GF-D8 (cell line): ENCODE results near the gene OLAH.
A peak's percentile ranks its signal among the peaks of the same experiment; 100 is the strongest.

Experiments
- DNase-seq: peaks from one replicate; lab custom pipeline; 2025; lab: John Stamatoyannopoulos, UW

Gene OLAH

DNA sequence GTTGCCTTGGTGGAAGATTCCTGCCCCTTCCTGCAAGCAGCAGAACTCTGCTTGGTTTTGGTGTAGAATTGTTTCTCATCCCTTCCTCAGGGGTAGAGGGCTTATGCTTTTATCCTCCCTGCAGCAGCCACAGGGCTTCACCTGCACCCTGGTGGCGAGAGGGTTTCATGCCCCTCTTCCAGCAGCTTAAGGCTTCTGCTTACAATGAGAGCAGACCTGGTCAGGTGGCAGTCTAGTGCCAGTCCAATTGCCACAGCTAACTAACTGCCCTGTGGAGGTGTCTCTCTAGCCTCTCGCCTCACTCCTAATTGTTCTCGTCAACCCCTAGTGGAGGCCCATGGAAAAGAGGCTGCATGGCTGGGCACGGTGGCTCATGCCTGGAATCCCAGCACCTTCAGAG is 25.5 kb downstream of the OLAH start:
- no peak for DNase-seq

DNA sequence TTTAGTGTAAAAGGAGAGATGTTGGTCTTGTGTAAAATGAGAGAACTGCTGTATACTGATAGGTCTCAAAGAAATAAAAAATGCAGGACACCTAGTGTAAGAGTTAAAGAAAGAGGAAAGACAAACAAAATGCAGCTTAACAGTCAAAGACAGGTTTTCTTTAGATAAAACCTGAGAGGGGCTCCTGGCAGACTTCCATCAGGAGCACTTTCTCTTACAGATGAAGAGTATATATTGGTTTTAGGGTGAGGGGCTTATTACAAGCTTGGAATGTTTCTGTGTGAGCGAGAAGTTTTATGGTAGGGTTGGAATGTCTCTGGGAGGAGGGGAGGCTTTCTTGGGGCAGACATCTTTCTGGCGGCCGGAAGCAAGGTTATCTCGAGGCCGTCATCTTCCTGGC is 28.6 kb downstream of the OLAH start:
- no peak for DNase-seq

GRCh38 chr10:15075421-15075820 is 31.7 kb downstream of the OLAH start:
- no peak for DNase-seq

- no peak for DNase-seq
Measured at GRCh38 chr10:15083674-15084501, 40.1 kb downstream of the OLAH start.

DNA sequence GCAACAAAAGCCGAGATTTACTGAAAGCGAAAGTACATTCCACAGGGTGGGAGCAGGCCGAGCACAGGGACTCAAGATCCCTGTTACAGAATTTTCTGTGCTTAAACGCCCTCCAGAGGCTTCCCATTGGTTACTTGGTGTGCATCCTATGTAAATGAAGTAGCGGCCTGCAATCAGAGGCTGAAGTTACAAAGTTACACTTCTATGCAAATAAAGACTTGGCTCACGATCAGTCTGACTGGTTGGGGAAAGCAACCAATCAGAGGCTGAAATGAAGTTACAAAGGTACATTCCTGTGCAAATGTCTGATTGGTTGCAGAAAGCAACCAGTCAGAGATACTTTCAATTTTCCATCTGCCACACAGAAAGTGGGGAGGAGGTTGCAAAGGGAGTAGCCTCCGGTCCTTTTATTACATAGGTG is 40.8 kb downstream of the OLAH start:
- DNase-seq: no peak

GRCh38 chr10:15088428-15089261 is 44.9 kb downstream of the OLAH start, which contains the start of gene ACBD7:
ACBD7 (minus strand) TSS chr10:15088776; CDS start chr10:15088728, 48 bp downstream.
- DNase-seq: no peak

DNA sequence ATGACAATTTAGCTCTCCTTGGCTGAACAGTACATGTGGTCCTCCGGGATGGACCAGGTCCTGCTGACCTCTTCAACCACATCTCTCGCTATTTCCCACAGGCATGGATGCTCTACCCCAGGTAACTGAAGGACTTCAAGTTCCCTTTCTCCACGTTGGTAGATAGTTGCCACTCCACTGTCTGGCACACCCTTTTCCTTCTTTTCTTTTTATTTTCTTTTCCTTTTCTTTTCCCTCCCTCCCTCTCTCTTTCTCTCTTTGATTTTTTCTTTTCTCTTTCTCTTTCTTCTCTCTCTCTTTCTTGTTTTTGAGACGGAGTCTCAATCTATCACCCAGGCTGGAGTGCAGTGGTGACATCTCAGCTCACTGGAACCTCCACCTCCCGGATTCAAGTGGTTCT is 47.7 kb downstream of the OLAH start:
- DNase-seq: no peak

GRCh38 chr10:15092855-15093408 is 49.2 kb downstream of the OLAH start:
- no peak for DNase-seq

DNA sequence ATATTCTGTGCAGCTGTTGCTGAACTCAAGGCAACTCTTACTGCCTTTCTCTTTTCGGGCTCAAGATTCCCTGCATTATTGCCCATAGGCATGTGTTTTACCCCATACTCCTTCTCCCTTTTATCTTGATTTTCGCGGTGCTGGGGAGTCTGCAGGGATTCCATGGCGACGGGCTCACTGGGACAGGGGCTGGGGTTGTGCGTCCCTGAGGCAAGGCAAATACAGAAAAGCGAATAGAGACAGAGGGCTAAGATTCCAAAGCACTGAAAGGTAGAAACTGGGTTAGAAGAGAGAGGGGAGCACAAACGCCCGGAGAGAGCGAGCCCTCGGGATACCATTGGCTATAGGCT is 52.9 kb downstream of the OLAH start:
- no peak for DNase-seq

GRCh38 chr10:15097011-15097812 is 53.5 kb downstream of the OLAH start, which contains the start of gene RPP38:
RPP38 (plus strand) TSS chr10:15097355; CDS start chr10:15103315, 5,960 bp downstream.
- peak; percentile 65 for DNase-seq

- DNase-seq: no peak
Measured at GRCh38 chr10:15099886-15100285, 56.1 kb downstream of the OLAH start.

GRCh38 chr10:15103513-15103912 is 59.8 kb downstream of the OLAH start:
- DNase-seq: no peak

GRCh38 chr10:15106352-15107013 is 62.7 kb downstream of the OLAH start:
- DNase-seq: peak; percentile 6

DNA sequence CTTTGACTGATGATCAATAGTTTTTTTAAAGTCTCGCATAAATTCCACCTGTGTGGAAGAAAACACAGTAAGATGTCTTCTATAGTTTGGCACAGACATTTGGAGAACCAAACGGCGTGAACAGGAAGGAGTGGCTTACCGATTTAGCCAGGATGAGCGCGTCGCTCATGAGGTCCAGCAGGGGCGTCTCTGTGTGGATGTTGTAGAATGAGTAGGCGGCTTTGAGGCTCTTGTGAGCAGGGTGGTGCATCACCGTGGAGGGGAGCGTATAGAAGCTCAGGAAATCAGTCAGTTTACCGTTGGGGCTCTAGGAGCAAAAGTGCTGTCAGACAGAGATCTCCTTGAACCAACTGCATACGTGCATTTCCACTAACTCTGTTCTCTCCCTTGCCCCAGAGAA is 68.9 kb downstream of the OLAH start:
- no peak for DNase-seq

GRCh38 chr10:15113766-15114165 is 70.0 kb downstream of the OLAH start:
- no peak for DNase-seq

DNA sequence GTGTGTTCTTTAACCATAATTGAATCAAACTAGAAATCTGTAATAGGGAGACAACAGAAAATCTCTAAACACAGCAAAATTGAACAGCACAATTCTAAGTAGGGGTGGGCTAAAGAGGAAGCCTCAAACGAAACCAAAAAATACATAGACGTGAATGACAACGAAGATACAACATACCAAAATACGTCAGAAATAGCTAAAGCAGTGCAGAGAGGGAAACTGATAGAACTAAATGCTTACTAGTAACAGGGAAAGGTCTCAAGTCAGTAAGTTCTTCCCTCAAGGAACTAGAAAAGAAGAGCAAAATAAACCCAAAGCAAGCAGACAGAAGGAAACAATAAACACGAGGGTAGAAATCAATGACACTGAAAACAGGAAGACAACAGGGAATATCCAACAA is 72.5 kb downstream of the OLAH start:
- no peak for DNase-seq

- DNase-seq: peak; percentile 15
Measured at GRCh38 chr10:15118615-15119014, 74.9 kb downstream of the OLAH start.

- DNase-seq: no peak
Measured at GRCh38 chr10:15120523-15120922, 76.8 kb downstream of the OLAH start.

- DNase-seq: no peak
Measured at GRCh38 chr10:15121707-15122106, 78.0 kb downstream of the OLAH start.

DNA sequence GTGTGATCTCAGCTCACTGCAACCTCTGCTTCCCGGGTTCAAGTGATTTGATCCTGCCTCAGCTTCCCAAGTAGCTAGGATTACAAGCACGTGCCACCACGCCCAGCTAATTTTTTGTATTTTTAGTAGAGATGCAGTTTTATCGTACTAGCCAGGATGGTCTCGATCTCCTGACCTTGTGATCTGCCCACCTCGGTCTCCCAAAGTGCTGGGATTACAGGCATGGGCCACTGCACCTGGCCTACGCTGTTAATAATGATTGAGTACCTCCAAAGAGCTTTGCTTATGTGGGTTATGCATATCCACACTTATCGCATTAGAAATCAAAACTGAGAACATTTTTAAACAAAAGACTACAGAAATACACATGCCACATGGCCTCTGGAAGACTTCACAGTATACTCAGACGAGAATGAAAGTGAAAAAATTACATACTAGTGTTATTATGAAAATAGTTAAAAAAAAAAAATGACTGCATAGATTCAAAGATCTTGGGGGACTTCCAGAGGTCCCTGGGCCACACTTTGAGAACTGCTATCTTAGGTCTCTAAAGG is 78.8 kb downstream of the OLAH start:
- no peak for DNase-seq
